GM19351 (cell line): Measurements from ENCODE around the gene CEP128.

Experiments used
- ATAC-seq: cut with Tn5 transposase; IDR thresholded peaks from one replicate; pipeline ENCODE4 v1.9.1; 2021; ENCODE audit warnings: mild to moderate bottlenecking, moderate library complexity; ENCODE audit not compliant: unreplicated experiment

Gene CEP128

GRCh38 chr14:80494769-80495168 lies 446.8 kb downstream of the CEP128 start:
- no peak for ATAC-seq

- no peak for ATAC-seq
Measured at GRCh38 chr14:80493620-80494019, 447.9 kb downstream of the CEP128 start.

DNA sequence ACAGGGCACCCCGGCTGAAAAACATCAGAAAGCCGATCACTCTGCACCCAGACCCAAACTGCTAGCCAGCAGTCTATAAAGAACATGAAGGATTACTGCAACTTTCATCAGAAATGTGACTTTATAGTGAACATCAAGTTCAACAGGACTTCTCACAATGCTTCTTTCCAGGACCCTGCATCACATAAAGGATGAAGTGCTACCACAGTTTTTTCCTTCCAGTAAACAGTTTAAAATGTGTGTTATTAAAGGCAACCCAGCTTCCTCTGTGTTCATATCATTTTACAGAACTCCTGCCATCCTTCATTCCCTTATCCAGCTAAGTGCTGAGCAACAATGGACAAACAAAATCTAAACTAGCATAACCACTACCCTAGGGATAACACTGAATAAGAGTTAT lies 449.9 kb downstream of the CEP128 start:
- peak; percentile 13 for ATAC-seq

DNA sequence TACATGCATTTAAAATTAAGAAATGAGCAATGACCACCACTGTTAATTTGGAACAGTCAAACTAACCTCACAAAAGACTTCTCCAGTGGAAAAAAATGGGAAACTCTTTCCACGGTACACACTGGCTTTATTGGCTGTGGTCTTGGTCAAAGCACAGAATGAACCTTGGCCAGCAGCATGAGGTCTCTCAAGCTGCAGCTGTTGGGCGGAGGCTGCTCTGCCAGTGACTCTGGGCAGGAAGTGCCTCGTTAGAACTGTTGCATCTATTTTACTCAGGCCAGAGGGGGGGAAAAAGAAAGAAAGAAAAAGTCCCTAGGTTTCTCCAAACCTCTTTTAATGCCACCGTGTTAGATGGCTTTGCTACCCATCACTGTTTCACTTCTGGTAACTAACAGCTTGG lies 450.4 kb downstream of the CEP128 start:
- ATAC-seq, result peak; percentile 81

DNA sequence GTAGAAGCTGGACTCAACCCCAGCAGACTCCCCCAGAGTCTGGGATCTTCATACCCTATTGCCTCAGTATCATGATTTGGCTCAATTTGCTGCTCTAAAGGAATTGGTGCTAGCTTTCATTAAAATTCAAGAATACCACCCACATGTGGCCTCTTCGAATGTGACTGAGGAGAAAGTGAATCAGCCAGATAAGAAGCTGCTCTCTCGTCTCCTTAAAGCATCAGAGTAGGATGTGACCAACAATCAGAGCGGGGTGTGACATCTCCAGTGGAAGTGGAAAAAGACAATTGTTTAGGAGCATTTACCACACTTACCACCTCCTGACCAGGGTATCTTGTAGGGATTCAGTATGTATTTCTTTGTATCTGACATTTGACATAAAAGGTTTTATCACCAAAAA lies 452.0 kb downstream of the CEP128 start:
- no peak for ATAC-seq

- ATAC-seq, result no peak
Measured at GRCh38 chr14:80485764-80486163, 455.8 kb downstream of the CEP128 start.

- ATAC-seq, result no peak
Measured at GRCh38 chr14:80483331-80483730, 458.2 kb downstream of the CEP128 start.

- ATAC-seq, result no peak
Measured at GRCh38 chr14:80477388-80478160, 464.0 kb downstream of the CEP128 start.

- ATAC-seq, result no peak
Measured at GRCh38 chr14:80475074-80475473, 466.5 kb downstream of the CEP128 start.

DNA sequence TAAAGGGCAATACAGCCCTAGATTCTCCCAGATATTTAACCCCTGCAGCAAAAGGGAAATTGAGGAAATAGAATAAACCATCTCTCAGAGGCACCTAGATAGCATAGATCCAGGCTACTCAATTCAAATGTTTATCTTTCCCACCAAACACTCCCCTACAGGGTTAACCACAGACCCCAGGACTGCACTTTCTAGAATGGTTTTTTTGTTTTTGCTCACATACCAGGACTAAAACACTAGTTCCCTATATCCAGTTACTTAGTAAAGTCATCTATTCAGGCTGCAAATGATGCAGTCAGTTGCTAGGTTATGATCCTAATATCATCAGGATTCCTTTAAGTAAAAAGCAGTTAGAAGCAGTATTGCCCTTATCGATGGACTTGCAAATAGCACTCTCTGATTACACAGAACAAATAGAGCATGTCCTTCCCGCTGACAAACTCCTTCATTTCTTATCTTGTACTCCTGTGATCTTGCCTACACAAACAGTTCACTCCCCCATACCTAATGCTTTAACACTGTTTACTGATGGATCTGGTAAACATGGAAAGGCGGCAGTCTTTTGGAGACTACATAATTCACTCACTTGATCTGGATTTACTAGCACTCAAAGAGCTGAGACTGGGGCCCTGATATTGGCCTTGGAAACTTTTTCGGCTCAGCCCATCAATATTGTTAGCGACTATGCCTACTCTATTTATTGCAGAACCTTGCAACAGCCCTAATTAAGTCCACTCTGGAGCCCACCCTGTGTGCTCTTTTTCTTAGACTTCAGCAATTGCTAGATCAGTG lies 473.0 kb downstream of the CEP128 start:
- ATAC-seq, result no peak

GRCh38 chr14:80465546-80466220 lies 475.9 kb downstream of the CEP128 start:
- no peak for ATAC-seq

DNA sequence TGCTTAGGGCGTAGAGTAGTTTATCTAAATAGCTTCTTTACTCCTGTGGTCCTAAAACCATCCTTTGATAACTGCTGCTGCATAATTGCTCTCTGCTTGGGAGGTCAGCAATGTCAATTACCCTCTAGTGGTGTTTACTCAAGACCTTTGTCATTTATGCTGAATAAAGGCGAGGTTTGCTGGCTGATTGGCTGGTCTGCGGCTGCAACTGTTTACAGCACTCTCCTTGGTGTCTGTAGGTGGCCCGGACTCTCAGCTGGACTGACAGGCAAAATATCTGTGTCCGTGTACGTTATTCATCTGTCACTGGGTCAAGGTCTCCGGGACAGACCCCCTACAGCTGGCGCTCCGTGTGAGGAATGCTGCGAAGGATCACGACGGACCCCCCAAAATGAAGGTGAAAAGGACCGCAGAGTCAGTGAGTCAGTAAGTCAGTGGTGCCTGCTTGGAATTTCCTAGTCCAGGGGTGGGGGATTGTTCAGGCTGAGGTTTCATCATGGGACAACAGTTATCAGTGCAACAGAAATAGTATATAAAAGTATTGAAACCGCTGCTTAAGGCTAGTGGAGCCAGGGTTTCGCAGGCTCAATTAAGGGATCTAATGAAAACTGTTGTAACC lies 476.9 kb downstream of the CEP128 start:
- ATAC-seq, result no peak

- no peak for ATAC-seq
Measured at GRCh38 chr14:80456209-80456608, 485.3 kb downstream of the CEP128 start.

DNA sequence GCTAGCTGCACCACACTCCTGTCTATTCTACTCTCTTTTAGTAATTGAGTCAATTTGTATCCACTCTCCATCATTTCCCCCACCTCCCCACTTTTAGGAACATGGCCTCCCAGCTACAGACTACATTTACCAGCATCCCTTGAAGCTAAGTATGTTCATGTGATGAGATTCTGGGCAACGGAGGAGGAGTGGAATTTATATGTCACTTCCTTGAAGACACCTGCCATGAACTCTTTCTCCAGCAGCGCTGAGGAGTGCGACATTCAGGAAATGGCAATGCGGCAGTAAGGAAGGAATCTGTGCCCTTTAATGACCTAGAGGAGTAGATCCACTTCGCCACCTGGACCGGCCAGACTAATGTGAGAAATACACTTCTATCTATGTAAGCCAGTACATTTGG lies 486.5 kb downstream of the CEP128 start:
- ATAC-seq, result no peak

DNA sequence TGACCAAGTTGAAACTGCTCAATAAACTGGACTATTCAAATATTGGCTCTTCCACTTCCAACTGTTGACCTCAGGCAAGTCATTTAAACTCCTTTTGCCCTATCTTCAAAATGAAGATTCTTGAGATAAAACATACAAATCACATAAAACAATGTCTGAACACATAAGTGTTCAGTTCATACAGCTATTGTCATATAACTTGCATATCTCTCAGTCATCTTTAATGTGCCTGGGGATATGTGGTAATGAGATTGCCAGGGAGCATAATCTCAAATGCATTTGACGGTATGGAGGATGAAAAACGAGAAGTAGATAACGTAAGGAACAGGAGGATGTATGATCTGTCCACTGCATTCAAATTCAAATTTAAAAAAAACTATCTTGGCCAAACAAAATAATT lies 493.3 kb downstream of the CEP128 start:
- no peak for ATAC-seq

DNA sequence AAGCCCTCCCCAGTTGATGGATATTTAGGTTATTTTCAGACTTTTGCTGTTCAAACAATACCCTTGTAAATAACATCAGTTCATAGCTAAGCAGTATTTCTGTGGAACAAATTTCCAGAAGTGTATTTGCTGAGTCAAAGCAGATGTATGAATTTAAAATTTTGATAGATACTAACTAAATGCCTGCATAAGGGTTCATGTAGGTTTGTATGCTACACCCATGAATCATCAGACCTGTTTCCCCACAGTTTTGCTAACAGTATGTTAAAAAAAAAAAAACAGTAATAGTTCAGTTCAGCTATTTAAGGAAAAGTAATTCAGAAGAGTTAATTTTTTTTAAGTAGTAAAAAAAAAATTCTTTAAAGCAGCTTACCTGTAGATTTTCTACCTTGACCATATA lies 494.1 kb downstream of the CEP128 start:
- ATAC-seq, result no peak
